IMR-90 (cell line): ENCODE data around the gene ROCK2.

Experiments
- ELK1 ChIP-seq: fragments of 150-350 bp; IDR thresholded peaks from 2 replicates; pipeline ENCODE4 v1.6.1; 2016; ENCODE audit warnings: low read depth, mild to moderate bottlenecking, low read length, moderate library complexity, borderline replicate concordance
- MXI1 ChIP-seq: IDR thresholded peaks from 2 replicates; pipeline ENCODE4 v1.6.1; 2012; ENCODE audit warnings: low read depth, mild to moderate bottlenecking, low read length, moderate library complexity, borderline replicate concordance
- NFE2L2 ChIP-seq: fragments of 150-350 bp; IDR thresholded peaks from 2 replicates; pipeline ENCODE4 v1.6.1; 2016; ENCODE audit warnings: low read depth, mild to moderate bottlenecking, low read length
- POLR2A ChIP-seq: IDR thresholded peaks from 2 replicates; pipeline ENCODE4 v1.6.1; 2012; ENCODE audit warnings: mild to moderate bottlenecking, low read depth, low read length
- RCOR1 ChIP-seq: IDR thresholded peaks from 2 replicates; pipeline ENCODE4 v1.6.1; 2012; ENCODE audit warnings: mild to moderate bottlenecking, low read length, improper control_type of control experiment; ENCODE audit not compliant: insufficient replicate concordance
- USF2 ChIP-seq: fragments of 150-350 bp; IDR thresholded peaks from 2 replicates; pipeline ENCODE4 v1.6.1; 2017; ENCODE audit warnings: mild to moderate bottlenecking, antibody characterized with exemption, low read length, low read depth
- TF ChIP-seq, protein P1 (sequence below): conservative IDR thresholded peaks from 2 replicates; pipeline ENCODE4 v1.5.1; 2012; ENCODE audit warnings: mild to moderate bottlenecking, low read depth, low read length, improper control_type of control experiment

DNA sequence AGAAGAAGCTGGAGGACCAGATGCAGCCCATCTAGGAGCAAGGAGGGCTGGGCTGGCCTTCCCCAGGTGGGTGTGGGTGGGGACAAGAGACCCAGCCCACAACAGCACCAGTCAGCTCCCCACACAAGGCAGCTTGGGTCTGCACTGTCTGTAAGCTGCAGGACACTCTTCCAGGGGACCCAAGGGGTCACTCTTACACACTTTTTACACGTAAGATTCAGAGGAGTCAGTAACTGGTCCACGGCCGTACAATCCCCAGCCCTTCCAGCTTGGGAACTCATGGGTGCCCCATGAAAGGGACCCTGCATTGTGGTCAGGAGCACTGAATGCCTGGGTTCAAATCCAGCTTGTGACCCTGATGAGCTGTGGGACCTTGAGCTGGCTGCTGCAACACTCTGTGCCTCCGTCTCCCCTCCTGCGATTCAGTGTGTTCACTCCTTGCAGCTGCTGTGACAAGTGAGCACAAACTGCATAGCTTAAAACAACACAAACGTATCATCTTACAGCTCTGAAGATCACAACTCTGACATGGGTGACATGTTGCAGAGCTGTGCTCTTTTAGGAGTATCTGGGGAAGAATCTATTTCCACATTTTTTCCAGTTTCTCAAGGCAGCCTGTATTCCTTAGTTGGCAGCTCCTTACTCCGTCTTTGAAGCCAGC, 200.2 kb downstream of the ROCK2 start:
- TF ChIP-seq, protein P1, sequence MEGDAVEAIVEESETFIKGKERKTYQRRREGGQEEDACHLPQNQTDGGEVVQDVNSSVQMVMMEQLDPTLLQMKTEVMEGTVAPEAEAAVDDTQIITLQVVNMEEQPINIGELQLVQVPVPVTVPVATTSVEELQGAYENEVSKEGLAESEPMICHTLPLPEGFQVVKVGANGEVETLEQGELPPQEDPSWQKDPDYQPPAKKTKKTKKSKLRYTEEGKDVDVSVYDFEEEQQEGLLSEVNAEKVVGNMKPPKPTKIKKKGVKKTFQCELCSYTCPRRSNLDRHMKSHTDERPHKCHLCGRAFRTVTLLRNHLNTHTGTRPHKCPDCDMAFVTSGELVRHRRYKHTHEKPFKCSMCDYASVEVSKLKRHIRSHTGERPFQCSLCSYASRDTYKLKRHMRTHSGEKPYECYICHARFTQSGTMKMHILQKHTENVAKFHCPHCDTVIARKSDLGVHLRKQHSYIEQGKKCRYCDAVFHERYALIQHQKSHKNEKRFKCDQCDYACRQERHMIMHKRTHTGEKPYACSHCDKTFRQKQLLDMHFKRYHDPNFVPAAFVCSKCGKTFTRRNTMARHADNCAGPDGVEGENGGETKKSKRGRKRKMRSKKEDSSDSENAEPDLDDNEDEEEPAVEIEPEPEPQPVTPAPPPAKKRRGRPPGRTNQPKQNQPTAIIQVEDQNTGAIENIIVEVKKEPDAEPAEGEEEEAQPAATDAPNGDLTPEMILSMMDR, result no peak
- TF ChIP-seq POLR2A (no peak), NFE2L2 (no peak), MXI1 (no peak), USF2 (no peak), RCOR1 (no peak), ELK1 (no peak)
